ENCODE data around the gene ZBTB48. TPM values are rescaled to one million over a fixed set of nuclear protein-coding genes. Genes with fewer than 3 reads are reported as not detected.
"Not testable (repeated sequence)": the region's sequence is repeated elsewhere in the genome, so short reads cannot be mapped to it uniquely, and the experiment has no call there.

Gene ZBTB48
- total RNA-seq, 3 donors from 2014 or later (not counting 1 experiment from before 2014, with no cell fraction given), result 45.6 to 56.4 (median 54.0) TPM

GRCh38 chr1:6557597-6557996, 22.2 kb upstream of the ZBTB48 start:
- no peaks in the 10 kb centered on the region for H3K36me3 ChIP-seq (ENCODE audit: control insufficient read depth, insufficient read depth, low read length)
- ATAC-seq (no peak), DNase-seq (no peak)
- H3K27me3 ChIP-seq (ENCODE audit: control insufficient read depth, insufficient read depth, low read length), result no peaks in the 10 kb centered on the region
- Mint-ChIP-seq H3K4me1 (peaks cover 7 to 11% of the 10 kb centered on the region in 2 donors), H3K9me3 (no peaks in the 10 kb centered on the region), H3K27ac (no peak overlapping the region), H3K4me3 (no peak overlapping the region), H3K27me3 (ENCODE audit: low read depth in 2 of 2) (peaks cover 0 to 3% of the 10 kb centered on the region in 2 donors), H3K36me3 (no peaks in the 10 kb centered on the region)
- peaks cover 20% of the 10 kb centered on the region for H3K4me1 ChIP-seq (ENCODE audit: control insufficient read depth, insufficient read depth, low read length)
- intact Hi-C loops (cut with micrococcal nuclease), result no loop called here
- TF ChIP-seq, protein P1, sequence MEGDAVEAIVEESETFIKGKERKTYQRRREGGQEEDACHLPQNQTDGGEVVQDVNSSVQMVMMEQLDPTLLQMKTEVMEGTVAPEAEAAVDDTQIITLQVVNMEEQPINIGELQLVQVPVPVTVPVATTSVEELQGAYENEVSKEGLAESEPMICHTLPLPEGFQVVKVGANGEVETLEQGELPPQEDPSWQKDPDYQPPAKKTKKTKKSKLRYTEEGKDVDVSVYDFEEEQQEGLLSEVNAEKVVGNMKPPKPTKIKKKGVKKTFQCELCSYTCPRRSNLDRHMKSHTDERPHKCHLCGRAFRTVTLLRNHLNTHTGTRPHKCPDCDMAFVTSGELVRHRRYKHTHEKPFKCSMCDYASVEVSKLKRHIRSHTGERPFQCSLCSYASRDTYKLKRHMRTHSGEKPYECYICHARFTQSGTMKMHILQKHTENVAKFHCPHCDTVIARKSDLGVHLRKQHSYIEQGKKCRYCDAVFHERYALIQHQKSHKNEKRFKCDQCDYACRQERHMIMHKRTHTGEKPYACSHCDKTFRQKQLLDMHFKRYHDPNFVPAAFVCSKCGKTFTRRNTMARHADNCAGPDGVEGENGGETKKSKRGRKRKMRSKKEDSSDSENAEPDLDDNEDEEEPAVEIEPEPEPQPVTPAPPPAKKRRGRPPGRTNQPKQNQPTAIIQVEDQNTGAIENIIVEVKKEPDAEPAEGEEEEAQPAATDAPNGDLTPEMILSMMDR (IDR thresholded peaks at IDR 0.05), result no peak
- no peak overlapping the region for H3K4me3 ChIP-seq (ENCODE audit: low read length)
- 88% methylated on average over 1 of the region's 1 CpG for WGBS (ENCODE audit: insufficient coverage)
- no peaks in the 10 kb centered on the region for H3K9me3 ChIP-seq (ENCODE audit: control insufficient read depth, insufficient read depth, low read length)
- H3K27ac ChIP-seq (ENCODE audit: low read length), result no peak overlapping the region

DNA sequence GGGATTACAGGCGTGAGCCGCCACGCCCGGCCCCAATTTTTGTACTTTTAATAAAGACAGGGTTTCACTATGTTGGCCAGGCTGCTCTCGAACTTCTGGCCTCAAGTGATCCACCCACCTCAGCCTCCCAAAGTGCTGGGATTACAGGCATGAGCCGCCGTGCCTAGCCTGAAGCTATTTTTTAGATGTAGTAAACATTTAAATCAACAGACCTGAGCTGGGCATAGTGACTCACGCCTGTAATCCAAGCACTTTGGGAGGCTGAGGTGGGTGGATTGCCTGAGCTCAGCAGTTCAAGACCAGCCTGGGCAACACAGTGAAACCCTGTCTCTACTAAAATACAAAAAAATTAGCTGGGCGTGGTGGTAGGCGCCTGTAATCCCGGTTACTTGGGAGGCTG, 20.6 kb upstream of the ZBTB48 start:
- H3K9me3 Mint-ChIP-seq; H3K9me3 ChIP-seq (ENCODE audit: control insufficient read depth, insufficient read depth, low read length); DNase-seq; H3K4me3 ChIP-seq (ENCODE audit: low read length); H3K27ac Mint-ChIP-seq; H3K4me3 Mint-ChIP-seq; H3K27me3 Mint-ChIP-seq (ENCODE audit: low read depth in 2 of 2); ATAC-seq; intact Hi-C loops (cut with micrococcal nuclease); H3K27me3 ChIP-seq (ENCODE audit: control insufficient read depth, insufficient read depth, low read length); H3K4me1 Mint-ChIP-seq; H3K27ac ChIP-seq (ENCODE audit: low read length); H3K4me1 ChIP-seq (ENCODE audit: control insufficient read depth, insufficient read depth, low read length); H3K36me3 ChIP-seq (ENCODE audit: control insufficient read depth, insufficient read depth, low read length); H3K36me3 Mint-ChIP-seq: not testable (repeated sequence)
- WGBS (ENCODE audit: insufficient coverage), result 91% methylated on average over 11 of the region's 11 CpGs

DNA sequence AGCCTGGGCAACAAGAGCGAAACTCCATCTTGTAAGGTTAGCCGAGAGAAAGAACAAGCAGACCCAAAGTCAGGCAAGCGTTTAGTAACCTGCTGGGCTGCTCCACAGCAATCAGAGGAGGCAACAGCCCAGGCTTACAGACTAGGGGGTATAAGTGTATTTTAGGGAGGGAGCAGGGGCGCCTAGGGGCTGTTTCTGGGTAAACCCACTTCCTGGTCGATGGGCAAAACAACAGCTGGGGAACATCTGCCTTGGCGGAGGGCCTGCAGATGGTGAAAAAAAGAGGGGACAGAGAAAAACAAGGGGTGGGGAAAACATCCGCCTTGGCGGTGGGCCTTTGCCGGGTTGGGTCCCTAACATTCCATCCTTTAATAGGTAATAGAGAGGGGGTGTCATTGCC, 19.5 kb upstream of the ZBTB48 start:
- Mint-ChIP-seq H3K4me1 (no peaks in the 10 kb centered on the region), H3K27ac (no peak overlapping the region)
- 71% methylated on average over 9 of the region's 9 CpGs for WGBS (ENCODE audit: insufficient coverage)

GRCh38 chr1:6569033-6569432, 10.8 kb upstream of the ZBTB48 start:
- no peak overlapping the region for H3K4me3 Mint-ChIP-seq

More for the DNA sequence above, 19.5 kb upstream of the ZBTB48 start:
- no peaks in the 10 kb centered on the region for H3K36me3 Mint-ChIP-seq
- TF ChIP-seq, protein P1 (IDR thresholded peaks at IDR 0.05), result no peak
- Histone ChIP-seq H3K27me3 (ENCODE audit: control insufficient read depth, insufficient read depth, low read length) (no peaks in the 10 kb centered on the region), H3K9me3 (ENCODE audit: control insufficient read depth, insufficient read depth, low read length) (no peaks in the 10 kb centered on the region), H3K27ac (ENCODE audit: low read length) (no peak overlapping the region), H3K4me1 (ENCODE audit: control insufficient read depth, insufficient read depth, low read length) (no peaks in the 10 kb centered on the region), H3K36me3 (ENCODE audit: control insufficient read depth, insufficient read depth, low read length) (no peaks in the 10 kb centered on the region), H3K4me3 (ENCODE audit: low read length) (no peak overlapping the region)
- ATAC-seq (no peak), DNase-seq (no peak)
- no peaks in the 10 kb centered on the region for H3K9me3 Mint-ChIP-seq
- intact Hi-C loops (cut with micrococcal nuclease), result no loop called here
- H3K4me3 Mint-ChIP-seq, result no peak overlapping the region
- peaks cover 0 to 3% of the 10 kb centered on the region in 2 donors for H3K27me3 Mint-ChIP-seq (ENCODE audit: low read depth in 2 of 2)

More at GRCh38 chr1:6569033-6569432, 10.8 kb upstream of the ZBTB48 start:
- 89% methylated on average over 11 of the region's 11 CpGs for WGBS (ENCODE audit: insufficient coverage)
- H3K36me3 ChIP-seq (ENCODE audit: control insufficient read depth, insufficient read depth, low read length), result no peaks in the 10 kb centered on the region
- DNase-seq (no peak), ATAC-seq (no peak)
- H3K27me3 Mint-ChIP-seq (ENCODE audit: low read depth in 2 of 2), result peaks cover 7 to 12% of the 10 kb centered on the region in 2 donors
- H3K9me3 Mint-ChIP-seq, result no peaks in the 10 kb centered on the region
- no peak overlapping the region for H3K27ac ChIP-seq (ENCODE audit: low read length)
- H3K4me1 Mint-ChIP-seq, result no peaks in the 10 kb centered on the region
- no peaks in the 10 kb centered on the region for H3K36me3 Mint-ChIP-seq
- H3K4me1 ChIP-seq (ENCODE audit: control insufficient read depth, insufficient read depth, low read length), result no peaks in the 10 kb centered on the region
- H3K9me3 ChIP-seq (ENCODE audit: control insufficient read depth, insufficient read depth, low read length), result no peaks in the 10 kb centered on the region
- H3K27ac Mint-ChIP-seq, result no peak overlapping the region
- TF ChIP-seq, protein P1 (IDR thresholded peaks at IDR 0.05), result no peak
- H3K27me3 ChIP-seq (ENCODE audit: control insufficient read depth, insufficient read depth, low read length), result no peaks in the 10 kb centered on the region
- no peak overlapping the region for H3K4me3 ChIP-seq (ENCODE audit: low read length)
- intact Hi-C loops (cut with micrococcal nuclease), result no loop called here
